ENCODE measurements around the gene THBS3.
"Not testable (repeated sequence)": the region's sequence is repeated elsewhere in the genome, so short reads cannot be mapped to it uniquely, and the experiment has no call there.

THBS3 gene

DNA sequence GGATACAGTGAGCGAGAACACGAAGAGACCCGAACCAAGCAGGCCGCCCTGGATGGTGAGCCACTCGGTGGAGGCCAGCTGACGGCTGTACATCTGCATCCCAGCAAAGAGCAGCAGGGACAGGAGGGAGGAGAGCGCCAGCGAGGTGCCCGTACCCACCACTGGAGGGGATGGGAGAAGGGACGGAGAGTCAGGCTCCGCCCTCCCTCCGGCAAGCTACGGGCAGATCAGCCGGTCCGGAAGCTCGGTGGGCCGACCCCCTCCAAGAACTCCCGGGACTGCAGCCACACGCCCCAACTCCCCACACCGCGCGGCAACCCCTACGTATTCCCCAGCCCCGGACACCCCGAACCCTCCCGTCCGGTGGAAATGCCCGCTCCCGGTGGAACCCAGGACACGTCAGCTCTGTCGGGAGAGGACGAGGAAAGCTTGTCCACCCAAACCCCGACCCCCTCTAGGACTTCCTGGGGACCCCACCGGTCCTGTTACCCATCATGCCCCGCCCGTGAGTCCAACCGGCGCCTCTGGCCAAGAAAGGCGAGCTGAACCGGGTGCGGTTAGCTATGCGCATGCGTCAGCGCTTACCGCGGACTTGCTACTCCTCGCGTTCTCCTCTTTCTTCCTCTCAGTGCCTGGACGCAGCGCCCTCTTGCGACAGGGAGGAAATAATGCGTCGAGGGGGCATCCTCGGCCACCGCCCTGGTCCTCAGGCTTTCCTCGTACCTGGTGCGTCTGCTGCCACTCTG lies 34.8 kb downstream of the THBS3 start, which contains the start of gene KRTCAP2:
KRTCAP2 (minus strand) TSS at position 573 of the 746 bp plus-strand sequence; CDS start at position 493, 80 bp downstream.
- peak; percentile 98 for DNase-seq

DNA sequence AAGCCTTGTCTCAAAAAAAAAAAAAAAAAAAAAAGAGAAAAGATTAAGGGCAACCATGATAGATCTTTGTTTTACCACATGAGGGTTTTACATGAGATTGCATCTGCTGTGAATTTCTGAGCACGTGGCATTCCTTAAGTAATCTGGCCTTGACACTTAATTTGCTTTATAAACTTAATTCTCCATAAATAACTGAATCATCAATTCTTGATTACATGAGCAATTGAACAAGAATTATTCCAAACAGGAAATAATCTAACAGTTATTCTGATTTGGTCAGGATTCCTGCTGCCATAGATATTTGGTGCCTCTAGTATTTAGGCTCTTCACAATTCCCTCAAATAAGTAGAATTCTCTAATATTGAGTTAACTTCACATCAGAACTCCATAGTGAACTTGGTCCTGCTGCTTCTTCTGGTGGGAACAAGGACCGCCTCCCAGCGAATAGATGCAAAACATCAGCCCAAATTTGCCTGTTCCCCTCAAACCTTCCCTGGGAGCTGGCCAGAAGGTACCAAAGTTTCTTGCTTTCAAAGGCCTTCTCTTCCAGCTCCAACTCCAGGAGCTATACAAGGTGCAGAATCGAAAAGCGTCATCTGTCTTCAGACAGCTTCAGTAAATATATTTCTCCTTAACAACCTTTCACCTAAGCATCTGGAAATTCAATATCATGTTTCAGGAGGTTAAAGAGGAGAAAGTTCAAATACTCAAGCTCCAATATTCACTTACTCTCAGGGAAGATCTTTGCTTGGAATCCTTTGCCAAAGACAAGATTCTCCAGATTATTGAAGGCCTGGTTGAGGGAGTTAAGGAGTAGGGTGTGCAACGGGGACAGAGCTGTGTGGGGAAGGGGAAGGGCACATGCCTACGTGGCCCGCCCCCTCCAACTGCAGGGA lies 35.6 kb downstream of the THBS3 start:
- DNase-seq: peak; percentile 43

DNA sequence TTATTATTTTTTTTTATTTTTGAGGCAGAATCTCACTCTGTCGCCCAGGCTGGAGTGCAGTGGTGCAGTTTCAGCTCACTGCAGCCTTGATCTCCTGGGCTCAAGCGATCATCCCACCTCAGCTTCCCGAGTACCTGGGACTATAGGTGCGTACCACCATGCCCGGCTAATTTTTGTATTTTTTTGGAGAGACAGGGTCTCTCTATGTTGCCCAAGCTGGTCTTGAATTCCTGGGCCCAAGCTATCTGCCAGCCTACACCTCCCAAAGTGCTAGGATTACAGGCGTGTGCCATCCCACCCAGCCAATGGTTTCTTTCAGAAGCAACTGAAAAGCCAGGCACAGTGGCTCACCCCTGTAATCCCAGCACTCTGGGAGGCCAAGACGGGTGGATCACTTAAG lies 36.9 kb downstream of the THBS3 start:
- peak; percentile 3 for DNase-seq

DNA sequence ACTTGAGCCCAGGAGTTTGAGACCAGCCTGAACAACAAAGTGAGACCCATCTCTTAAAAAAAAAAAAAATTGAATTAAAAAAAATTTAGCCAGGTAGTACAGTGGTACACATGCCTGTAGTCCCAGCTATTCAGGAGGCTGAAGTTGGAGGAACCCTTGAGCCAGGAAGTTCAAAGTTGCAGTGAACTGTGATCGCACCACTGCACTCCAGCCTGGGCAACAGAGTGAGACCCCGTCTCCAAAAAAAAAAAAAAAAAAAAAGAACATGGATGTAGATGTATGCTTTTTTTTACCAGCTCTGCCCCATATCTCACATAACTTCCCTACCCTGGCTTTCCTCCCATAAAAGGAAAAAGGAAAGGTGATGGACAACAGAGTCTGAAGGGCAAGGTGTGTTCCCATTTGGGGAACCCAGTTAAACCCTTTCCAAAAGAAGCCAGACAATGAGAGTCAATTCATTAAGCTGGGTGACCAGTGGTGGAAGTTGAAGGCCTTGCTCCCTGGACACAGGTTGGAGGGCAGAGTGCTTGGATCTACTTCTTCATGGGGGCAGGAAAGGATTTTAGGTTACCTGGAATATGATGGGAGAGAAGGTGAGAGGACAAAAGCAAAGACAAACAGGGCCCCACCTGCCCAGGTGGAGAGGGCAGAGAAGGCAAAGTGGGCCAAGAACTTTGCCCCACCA lies 37.5 kb downstream of the THBS3 start:
- DNase-seq: peak; percentile 9

DNA sequence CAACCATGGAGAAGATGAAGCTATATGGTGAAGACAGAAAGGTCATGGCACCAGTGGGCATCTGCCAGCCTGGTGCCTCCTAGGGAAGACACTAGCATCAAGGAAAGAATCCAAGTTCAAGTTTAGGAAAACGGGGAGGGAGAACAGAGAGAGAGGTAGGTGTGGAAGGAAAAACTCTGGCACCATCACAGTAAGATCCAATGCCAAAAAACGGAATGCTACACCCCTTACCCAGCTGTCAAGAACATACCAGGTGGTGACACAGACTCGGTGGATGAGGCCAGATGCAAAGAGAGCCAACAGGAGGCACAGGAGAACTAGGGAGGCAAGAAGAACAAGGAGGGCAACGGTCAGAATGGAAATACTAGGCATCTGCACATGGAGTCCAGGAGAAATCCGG lies 38.2 kb downstream of the THBS3 start:
- DNase-seq: no peak

DNA sequence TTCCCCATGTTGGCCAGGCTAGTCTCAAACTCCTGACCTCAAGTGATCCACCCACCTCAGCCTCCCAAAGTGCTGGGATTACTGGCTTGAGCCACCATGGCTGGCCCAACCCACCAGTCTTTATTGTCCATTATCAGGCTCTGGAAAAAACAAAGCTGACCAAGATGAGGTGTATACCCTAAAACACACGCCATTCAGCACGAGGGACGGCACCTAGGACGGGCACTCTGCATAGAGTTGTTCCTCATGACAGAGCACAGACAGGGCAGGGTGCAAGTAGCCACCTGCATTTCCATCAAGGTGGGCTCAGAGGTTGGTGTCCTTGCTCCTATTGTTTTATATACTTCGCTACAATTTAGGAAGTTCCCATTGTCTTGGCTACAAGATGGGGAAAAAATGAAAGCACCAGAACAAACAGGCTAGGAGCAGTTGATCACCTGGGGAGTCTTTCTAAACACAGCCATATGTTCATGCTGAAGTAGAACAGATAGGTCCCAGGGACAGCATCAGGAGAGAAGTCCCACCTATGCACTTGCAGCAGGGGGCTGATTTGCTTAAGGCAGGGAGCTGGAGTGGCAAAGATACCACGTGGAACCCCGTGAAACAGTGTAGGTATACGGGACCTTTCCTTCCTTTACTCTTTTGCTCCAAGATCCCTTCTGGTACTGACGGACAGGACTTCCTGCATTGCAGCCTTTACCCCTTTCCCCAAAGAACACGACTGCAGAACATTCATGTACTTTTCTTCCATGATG lies 39.1 kb downstream of the THBS3 start:
- peak; percentile 33 for DNase-seq

DNA sequence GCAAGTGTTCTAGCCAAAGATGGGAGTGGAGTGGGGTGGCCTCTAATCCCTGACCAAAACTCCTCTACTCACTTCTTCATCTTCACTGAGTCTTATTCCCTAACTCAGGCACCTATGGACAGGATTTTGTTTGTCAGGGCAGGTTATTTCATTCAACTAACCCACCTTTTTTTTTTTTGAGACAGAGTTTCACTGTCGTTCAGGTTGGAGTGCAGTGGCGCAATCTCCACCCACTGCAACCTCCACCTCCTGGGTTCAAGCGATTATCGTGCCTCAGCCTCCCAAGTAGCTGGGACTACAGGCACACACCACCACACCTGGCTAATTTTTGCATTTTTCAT lies 39.6 kb downstream of the THBS3 start:
- not testable (repeated sequence) for DNase-seq

DNA sequence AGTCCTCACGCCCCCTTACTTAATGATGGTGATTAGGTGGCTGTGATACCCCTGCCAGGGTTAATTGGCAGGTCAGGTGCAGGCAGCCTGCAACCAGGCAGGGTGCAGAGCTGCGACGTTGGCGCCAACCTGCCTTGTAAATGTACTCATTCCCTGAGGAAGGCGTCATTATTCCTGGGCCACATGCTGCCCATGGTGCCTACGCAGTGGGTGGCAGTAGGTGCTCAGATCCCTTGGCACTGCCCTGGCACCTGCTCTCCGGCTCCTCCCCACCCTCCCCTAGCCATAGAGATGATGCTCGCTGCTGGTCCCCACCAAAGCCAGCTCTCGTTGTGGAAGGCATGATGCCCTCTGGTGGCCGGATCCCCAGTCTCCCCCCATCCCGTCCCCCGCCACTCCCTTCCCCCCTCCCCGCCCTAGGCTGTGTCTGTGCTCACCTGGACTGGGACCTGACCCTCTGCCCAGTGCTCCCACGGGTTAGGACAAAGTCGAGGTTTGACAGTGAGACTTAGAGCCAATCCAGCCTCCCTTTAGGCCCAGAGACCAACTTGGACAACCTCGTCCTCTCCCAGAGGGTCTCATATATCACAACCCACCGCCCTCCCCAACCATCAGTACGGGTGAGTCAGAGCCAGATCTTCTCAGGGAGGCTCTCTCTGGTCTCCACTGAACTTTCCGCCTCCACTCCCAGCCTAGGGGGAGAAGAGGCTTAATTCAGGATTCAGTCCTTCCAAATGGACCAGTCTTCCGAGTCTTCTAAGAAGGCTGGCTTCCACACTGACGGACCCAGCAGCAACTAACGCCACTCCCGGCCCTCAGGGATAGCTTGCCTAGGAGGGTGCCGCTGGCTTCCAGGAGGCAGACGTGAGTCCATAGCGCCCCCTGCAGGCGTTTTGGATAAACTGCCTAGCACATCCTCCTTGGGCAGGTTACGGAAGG lies 40.3 kb downstream of the THBS3 start:
- DNase-seq: peak; percentile 95

DNA sequence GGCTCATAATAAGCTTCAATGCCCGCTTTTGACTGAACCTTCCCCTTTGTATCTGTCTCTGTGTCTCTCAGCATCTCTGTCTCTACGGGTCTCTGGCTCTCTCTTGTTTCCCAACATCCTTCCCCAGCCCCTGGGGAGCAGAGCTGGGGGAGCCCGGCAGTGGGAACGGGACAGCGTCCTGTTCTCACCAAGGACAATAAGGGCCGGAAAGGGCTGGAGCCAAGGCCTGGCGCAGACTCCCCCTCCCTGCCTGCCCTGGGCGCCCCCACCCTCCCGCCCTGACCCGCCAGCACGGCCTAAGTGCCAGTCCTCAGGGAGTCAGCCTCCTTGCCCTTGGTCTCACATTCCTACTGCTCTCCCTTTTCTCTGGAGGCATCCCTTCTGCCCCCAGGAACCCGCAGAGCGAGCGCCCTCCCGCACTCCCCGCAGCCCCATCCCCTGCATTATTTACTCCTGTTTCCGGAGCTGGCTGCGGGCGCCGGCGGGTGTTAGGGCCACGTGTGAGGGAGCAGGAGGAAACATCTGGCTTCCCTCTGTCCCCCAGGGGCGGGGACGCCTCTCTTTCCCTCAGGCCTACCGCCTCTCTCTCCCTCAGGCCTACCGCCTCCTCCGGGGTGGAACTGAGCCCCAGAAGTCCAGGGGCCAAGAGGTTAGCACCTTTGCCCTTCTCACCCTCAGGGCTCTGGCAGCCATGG lies 41.1 kb downstream of the THBS3 start:
- DNase-seq: peak; percentile 28

DNA sequence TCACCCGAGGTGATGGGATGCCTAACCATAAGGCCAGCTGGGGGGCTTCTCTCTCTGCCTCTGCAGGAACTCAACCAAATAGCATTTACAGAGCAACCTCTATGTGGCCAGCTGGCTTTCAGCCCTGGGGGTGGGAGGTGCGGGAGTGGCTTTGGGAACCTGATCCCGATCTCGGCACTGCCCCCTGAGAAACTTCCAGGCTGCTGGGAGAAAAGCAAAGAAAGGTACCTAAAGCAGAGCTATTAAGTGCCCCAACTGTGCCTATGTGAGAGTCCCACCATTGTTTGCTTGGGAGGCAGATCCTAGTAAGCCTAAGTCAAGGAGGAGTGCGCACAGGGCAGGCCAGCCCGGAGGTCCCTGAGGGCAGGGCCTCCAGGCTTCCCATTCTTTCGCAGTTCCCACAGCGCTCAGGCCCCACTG lies 41.6 kb downstream of the THBS3 start:
- DNase-seq: peak; percentile 49

DNA sequence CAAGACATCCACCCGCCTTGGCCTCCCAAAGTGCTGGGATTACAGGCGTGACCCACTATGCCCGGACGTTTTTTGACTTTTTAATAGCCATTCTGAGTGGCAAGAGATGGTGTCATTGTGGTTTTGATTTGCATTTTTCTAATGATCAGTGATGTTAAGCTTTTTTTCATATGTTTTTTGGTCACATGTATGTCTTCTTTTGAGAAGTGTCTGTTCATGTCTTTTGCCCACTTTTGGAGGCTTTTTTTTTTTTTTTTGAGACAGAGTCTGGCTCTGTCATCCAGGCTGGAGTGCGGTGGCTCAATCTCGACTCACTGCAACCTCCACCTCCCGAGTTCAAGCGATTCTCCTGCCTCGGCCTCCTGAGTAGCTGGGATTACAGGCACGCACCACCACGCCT lies 43.1 kb downstream of the THBS3 start:
- peak; percentile 36 for DNase-seq

DNA sequence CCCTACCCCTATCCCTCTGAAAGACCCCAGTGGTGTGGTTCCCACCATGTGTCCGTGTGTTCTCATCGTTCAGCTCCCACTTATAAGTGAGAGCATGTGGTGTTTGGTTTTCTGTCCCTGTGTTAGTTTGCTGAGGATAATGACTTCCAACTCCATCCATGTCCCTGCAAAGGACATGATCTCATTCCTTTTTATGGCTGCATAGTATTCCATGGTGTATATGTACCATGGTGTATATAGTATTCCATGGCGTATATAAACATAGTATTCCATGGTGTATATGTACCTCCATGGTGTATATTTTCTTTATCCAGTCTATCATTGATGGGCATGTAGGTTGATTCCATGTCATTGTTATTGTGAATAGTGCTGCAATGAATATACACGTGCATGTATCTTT lies 43.9 kb downstream of the THBS3 start:
- not testable (repeated sequence) for DNase-seq

DNA sequence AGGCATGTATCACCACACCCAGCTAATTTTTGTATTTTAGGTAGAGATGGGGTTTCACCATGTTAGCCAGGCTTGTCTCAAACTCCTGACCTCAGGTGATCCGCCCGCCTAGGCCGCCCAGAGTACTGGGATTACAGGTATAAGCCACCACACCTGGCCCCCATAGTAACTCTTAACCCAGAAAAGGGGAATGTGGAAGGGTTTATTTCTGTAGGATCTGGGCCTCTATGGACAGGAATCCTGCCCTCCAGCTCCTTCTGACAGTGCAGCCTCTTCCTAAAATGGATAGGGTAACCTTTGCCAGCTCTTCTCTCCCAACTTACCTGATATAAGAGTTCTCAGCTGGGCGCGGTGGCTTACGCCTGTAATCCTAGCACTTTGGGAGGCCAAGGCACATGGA lies 45.1 kb downstream of the THBS3 start:
- not testable (repeated sequence) for DNase-seq

DNA sequence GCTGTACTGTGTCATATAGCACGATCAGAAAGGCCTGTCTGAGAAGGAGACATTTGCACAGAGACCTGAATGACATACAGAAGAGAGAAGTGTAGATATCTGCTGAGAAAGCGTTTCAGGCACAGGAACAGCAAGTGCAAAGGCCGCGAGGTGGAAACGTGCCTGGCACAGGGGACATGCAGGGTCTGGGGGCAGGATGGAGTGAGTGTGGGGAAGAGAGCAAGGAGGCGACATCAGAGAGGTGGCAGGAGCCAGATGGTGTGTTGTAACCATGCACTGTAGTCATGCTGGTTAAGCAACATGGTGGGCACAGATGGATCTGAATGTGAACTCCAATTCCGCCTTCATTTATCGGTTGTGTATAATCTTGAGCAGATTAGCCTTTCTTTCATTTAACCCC lies 47.6 kb downstream of the THBS3 start:
- DNase-seq: no peak

DNA sequence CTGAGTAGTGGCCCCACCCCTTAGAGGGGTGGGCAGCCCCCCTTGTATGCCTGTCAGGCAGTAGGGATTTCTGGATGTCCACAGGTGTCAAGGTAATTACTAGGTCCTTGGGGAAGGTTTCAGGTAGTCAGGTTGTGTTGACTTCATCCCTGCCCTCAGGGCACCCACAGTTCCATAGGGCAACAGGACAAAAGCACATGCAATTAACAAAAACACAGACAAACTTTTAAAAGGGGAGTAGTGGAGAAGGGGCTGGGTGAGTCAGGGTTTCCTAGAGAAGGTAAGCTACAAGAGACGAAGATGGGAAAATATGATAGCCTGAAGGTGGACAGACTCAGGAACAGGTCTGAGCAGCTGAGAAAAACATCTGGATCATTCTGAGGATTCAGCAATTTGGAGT lies 48.7 kb downstream of the THBS3 start:
- no peak for DNase-seq

DNA sequence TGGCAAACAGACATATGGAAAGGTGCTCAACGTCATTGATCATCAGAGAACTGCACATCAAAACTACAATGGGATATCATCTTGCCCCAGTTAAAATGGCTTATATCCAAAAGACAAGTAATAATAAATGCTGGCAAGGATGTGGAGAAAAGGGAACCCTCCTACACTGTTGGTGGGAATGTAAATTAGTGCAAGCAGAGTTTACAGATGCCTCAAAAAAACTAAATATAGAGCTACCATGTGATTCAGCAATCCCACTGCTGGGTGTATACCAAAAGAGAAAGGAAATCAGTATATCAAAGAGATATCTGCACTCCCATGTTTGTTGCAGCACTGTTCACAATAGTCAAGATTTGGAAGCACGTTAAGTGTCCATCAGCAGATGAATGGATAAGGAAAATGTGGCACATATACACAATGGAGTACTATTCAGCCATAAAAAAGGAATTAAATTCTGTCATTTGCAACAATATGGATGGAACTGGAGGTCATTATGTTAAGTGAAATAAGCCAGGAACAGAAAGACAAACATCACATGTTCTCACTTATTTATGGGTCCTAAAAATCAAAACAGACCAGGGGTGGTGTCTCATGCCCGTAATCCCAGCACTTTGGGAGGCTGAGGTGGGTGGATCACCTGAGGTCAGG lies 51.6 kb downstream of the THBS3 start:
- DNase-seq: not testable (repeated sequence)
